Activated naive CD8-positive, alpha-beta T cell treated with anti-CD3 and anti-CD28 coated beads, Interleukin-2, amount 50 U/mL, for 24 hours (primary cell): ENCODE data around the gene CLVS2.

Experiments used
- ATAC-seq: fragments of 150-1000 bp; cut with Tn5 transposase; one replicate; pipeline ENCODE4 v1.10.0; 2021
- DNase-seq: peaks from one replicate; pipeline ENCODE4 v3.0.0; 2021
- H3K27ac Mint-ChIP-seq: one replicate; pipeline ENCODE4 v1.8.0; 2021; ENCODE audit warnings: mild to moderate bottlenecking, mixed read lengths
- H3K27me3 Mint-ChIP-seq: one replicate; pipeline ENCODE4 v1.8.0; 2021; ENCODE audit warnings: mixed read lengths
- H3K36me3 Mint-ChIP-seq: one replicate; pipeline ENCODE4 v1.8.0; 2021; ENCODE audit warnings: low read depth, mixed read lengths
- H3K4me1 Mint-ChIP-seq: one replicate; pipeline ENCODE4 v1.8.0; 2021; ENCODE audit warnings: mixed read lengths
- H3K4me3 Mint-ChIP-seq: one replicate; pipeline ENCODE4 v1.8.0; 2021; ENCODE audit warnings: mild to moderate bottlenecking, moderate library complexity, mixed read lengths
- H3K9me3 Mint-ChIP-seq: one replicate; pipeline ENCODE4 v1.8.0; 2021; ENCODE audit warnings: mixed read lengths

CLVS2 gene

GRCh38 chr6:122995921-122996793, at the start of gene CLVS2:
CLVS2 (plus strand) TSS chr6:122996235; CDS start chr6:122997778, 1,543 bp downstream.
- no peaks in the 10 kb centered on the region for H3K4me1 Mint-ChIP-seq
- DNase-seq = no peak
- no peak for ATAC-seq
- H3K9me3 Mint-ChIP-seq = peaks cover 5% of the 10 kb centered on the region
- no peak within 1 kb of the TSS for H3K27ac Mint-ChIP-seq
- H3K27me3 Mint-ChIP-seq = peaks cover 31% of the 10 kb centered on the region
- H3K4me3 Mint-ChIP-seq = no peak within 1 kb of the TSS
- H3K36me3 Mint-ChIP-seq = no peaks in the 10 kb centered on the region

- ATAC-seq = no peak
- H3K27me3 Mint-ChIP-seq = no peaks in the 10 kb centered on the region
- H3K9me3 Mint-ChIP-seq = peaks cover 6% of the 10 kb centered on the region
- H3K4me1 Mint-ChIP-seq = no peaks in the 10 kb centered on the region
- H3K36me3 Mint-ChIP-seq = no peaks in the 10 kb centered on the region
- H3K4me3 Mint-ChIP-seq = no peak overlapping the region
- H3K27ac Mint-ChIP-seq = no peak overlapping the region
- DNase-seq = no peak
These were observed 48.7 kb upstream of the CLVS2 start for GRCh38 chr6:122947355-122947754.

GRCh38 chr6:122953766-122954165, 42.3 kb upstream of the CLVS2 start:
- H3K4me1 Mint-ChIP-seq = no peaks in the 10 kb centered on the region
- ATAC-seq (no peak), DNase-seq (no peak)
- peaks cover 7% of the 10 kb centered on the region for H3K9me3 Mint-ChIP-seq
- H3K27me3 Mint-ChIP-seq = no peaks in the 10 kb centered on the region
- H3K36me3 Mint-ChIP-seq = no peaks in the 10 kb centered on the region
- H3K4me3 Mint-ChIP-seq = no peak overlapping the region
- no peak overlapping the region for H3K27ac Mint-ChIP-seq

GRCh38 chr6:122956376-122956775, 39.7 kb upstream of the CLVS2 start:
- Mint-ChIP-seq H3K9me3 (peaks cover 13% of the 10 kb centered on the region), H3K27ac (no peak overlapping the region), H3K4me3 (no peak overlapping the region), H3K27me3 (no peaks in the 10 kb centered on the region), H3K36me3 (no peaks in the 10 kb centered on the region), H3K4me1 (no peaks in the 10 kb centered on the region)
- DNase-seq = no peak
- no peak for ATAC-seq

GRCh38 chr6:122962000-122962624, 33.9 kb upstream of the CLVS2 start:
- DNase-seq = no peak

GRCh38 chr6:122969999-122970533, 26.0 kb upstream of the CLVS2 start:
- no peak for ATAC-seq
- H3K4me1 Mint-ChIP-seq = no peaks in the 10 kb centered on the region
- H3K27ac Mint-ChIP-seq = no peak overlapping the region
- no peaks in the 10 kb centered on the region for H3K27me3 Mint-ChIP-seq
- H3K4me3 Mint-ChIP-seq = no peak overlapping the region
- no peaks in the 10 kb centered on the region for H3K9me3 Mint-ChIP-seq
- no peak for DNase-seq
- no peaks in the 10 kb centered on the region for H3K36me3 Mint-ChIP-seq

More at GRCh38 chr6:122962000-122962624, 33.9 kb upstream of the CLVS2 start:
- no peak overlapping the region for H3K27ac Mint-ChIP-seq
- no peaks in the 10 kb centered on the region for H3K36me3 Mint-ChIP-seq
- no peak for ATAC-seq
- H3K4me3 Mint-ChIP-seq = no peak overlapping the region
- peaks cover 22% of the 10 kb centered on the region for H3K9me3 Mint-ChIP-seq
- no peaks in the 10 kb centered on the region for H3K27me3 Mint-ChIP-seq
- H3K4me1 Mint-ChIP-seq = no peaks in the 10 kb centered on the region

- Mint-ChIP-seq H3K4me3 (no peak overlapping the region), H3K9me3 (no peaks in the 10 kb centered on the region), H3K4me1 (no peaks in the 10 kb centered on the region), H3K36me3 (no peaks in the 10 kb centered on the region), H3K27ac (no peak overlapping the region), H3K27me3 (peaks cover 2% of the 10 kb centered on the region)
- DNase-seq (no peak), ATAC-seq (no peak)
These were observed 18.9 kb upstream of the CLVS2 start for GRCh38 chr6:122977180-122977579.

GRCh38 chr6:122984393-122984792, 11.6 kb upstream of the CLVS2 start:
- H3K36me3 Mint-ChIP-seq = no peaks in the 10 kb centered on the region
- ATAC-seq (no peak), DNase-seq (no peak)
- peaks cover 5% of the 10 kb centered on the region for H3K9me3 Mint-ChIP-seq
- no peaks in the 10 kb centered on the region for H3K27me3 Mint-ChIP-seq
- no peak overlapping the region for H3K27ac Mint-ChIP-seq
- H3K4me1 Mint-ChIP-seq = no peaks in the 10 kb centered on the region
- H3K4me3 Mint-ChIP-seq = no peak overlapping the region

GRCh38 chr6:122994256-122994655, 1.8 kb upstream of the CLVS2 start:
- peaks cover 9% of the 10 kb centered on the region for H3K9me3 Mint-ChIP-seq
- H3K4me1 Mint-ChIP-seq = no peaks in the 10 kb centered on the region
- H3K27me3 Mint-ChIP-seq = peaks cover 32% of the 10 kb centered on the region
- H3K4me3 Mint-ChIP-seq = no peak overlapping the region
- H3K27ac Mint-ChIP-seq = no peak overlapping the region
- no peak for DNase-seq
- H3K36me3 Mint-ChIP-seq = no peaks in the 10 kb centered on the region
- no peak for ATAC-seq

GRCh38 chr6:122996794-122997505, 915 bp downstream of the CLVS2 start:
- Mint-ChIP-seq H3K4me3 (no peak overlapping the region), H3K4me1 (no peaks in the 10 kb centered on the region), H3K27me3 (peaks cover 29% of the 10 kb centered on the region), H3K9me3 (no peaks in the 10 kb centered on the region), H3K36me3 (no peaks in the 10 kb centered on the region), H3K27ac (no peak overlapping the region)
- no peak for DNase-seq
- ATAC-seq = no peak

GRCh38 chr6:122997541-122998150, 1.6 kb downstream of the CLVS2 start:
- Mint-ChIP-seq H3K9me3 (no peaks in the 10 kb centered on the region), H3K27ac (no peak overlapping the region), H3K4me3 (no peak overlapping the region), H3K27me3 (peaks cover 29% of the 10 kb centered on the region), H3K36me3 (no peaks in the 10 kb centered on the region), H3K4me1 (no peaks in the 10 kb centered on the region)
- DNase-seq = no peak
- ATAC-seq = no peak

GRCh38 chr6:122998403-122998975, 2.5 kb downstream of the CLVS2 start:
- H3K36me3 Mint-ChIP-seq = no peaks in the 10 kb centered on the region
- ATAC-seq (no peak), DNase-seq (no peak)
- H3K27me3 Mint-ChIP-seq = peaks cover 27% of the 10 kb centered on the region
- no peak overlapping the region for H3K27ac Mint-ChIP-seq
- H3K9me3 Mint-ChIP-seq = no peaks in the 10 kb centered on the region
- H3K4me1 Mint-ChIP-seq = no peaks in the 10 kb centered on the region
- no peak overlapping the region for H3K4me3 Mint-ChIP-seq

- H3K9me3 Mint-ChIP-seq = no peaks in the 10 kb centered on the region
- DNase-seq (no peak), ATAC-seq (no peak)
- no peaks in the 10 kb centered on the region for H3K36me3 Mint-ChIP-seq
- H3K4me1 Mint-ChIP-seq = no peaks in the 10 kb centered on the region
- peaks cover 18% of the 10 kb centered on the region for H3K27me3 Mint-ChIP-seq
- no peak overlapping the region for H3K27ac Mint-ChIP-seq
- H3K4me3 Mint-ChIP-seq = no peak overlapping the region
These were observed 4.3 kb downstream of the CLVS2 start for GRCh38 chr6:123000244-123000770.

- H3K27me3 Mint-ChIP-seq = peaks cover 10% of the 10 kb centered on the region
- DNase-seq (no peak), ATAC-seq (no peak)
- no peaks in the 10 kb centered on the region for H3K9me3 Mint-ChIP-seq
- H3K27ac Mint-ChIP-seq = no peak overlapping the region
- H3K36me3 Mint-ChIP-seq = no peaks in the 10 kb centered on the region
- H3K4me3 Mint-ChIP-seq = no peak overlapping the region
- H3K4me1 Mint-ChIP-seq = no peaks in the 10 kb centered on the region
These were observed 5.5 kb downstream of the CLVS2 start for GRCh38 chr6:123001540-123001939.
